ENCODE data around the gene LRRC66.

LRRC66 gene

GRCh38 chr4:52017814-52018213, 2.3 kb downstream of the LRRC66 start:
- no peak overlapping the region for H3K4me3 ChIP-seq (ENCODE audit: low read length)
- DNase-seq (ENCODE audit: low read depth, low spot score): no peak

GRCh38 chr4:52016981-52017380, 3.2 kb downstream of the LRRC66 start:
- H3K4me3 ChIP-seq (ENCODE audit: low read length): no peak overlapping the region
- no peak for DNase-seq (ENCODE audit: low read depth, low spot score)

- no peak overlapping the region for H3K4me3 ChIP-seq (ENCODE audit: low read length)
- no peak for DNase-seq (ENCODE audit: low read depth, low spot score)
Observed at GRCh38 chr4:52015366-52015765, 4.8 kb downstream of the LRRC66 start.

- no peak overlapping the region for H3K4me3 ChIP-seq (ENCODE audit: low read length)
- no peak for DNase-seq (ENCODE audit: low read depth, low spot score)
Observed at GRCh38 chr4:52014903-52015302, 5.3 kb downstream of the LRRC66 start.

- H3K4me3 ChIP-seq (ENCODE audit: low read length): no peak overlapping the region
- no peak for DNase-seq (ENCODE audit: low read depth, low spot score)
Observed at GRCh38 chr4:52012651-52013050, 7.5 kb downstream of the LRRC66 start.

- DNase-seq (ENCODE audit: low read depth, low spot score): no peak
- no peak overlapping the region for H3K4me3 ChIP-seq (ENCODE audit: low read length)
Observed at GRCh38 chr4:52010986-52011385, 9.2 kb downstream of the LRRC66 start.

GRCh38 chr4:52006887-52007286, 13.3 kb downstream of the LRRC66 start:
- H3K4me3 ChIP-seq (ENCODE audit: low read length): no peak overlapping the region
- DNase-seq (ENCODE audit: low read depth, low spot score): no peak

GRCh38 chr4:52005604-52006273, 14.4 kb downstream of the LRRC66 start:
- H3K4me3 ChIP-seq (ENCODE audit: low read length): no peak overlapping the region
- no peak for DNase-seq (ENCODE audit: low read depth, low spot score)

- H3K4me3 ChIP-seq (ENCODE audit: low read length): no peak overlapping the region
- DNase-seq (ENCODE audit: low read depth, low spot score): no peak
Observed at GRCh38 chr4:52004414-52004813, 15.7 kb downstream of the LRRC66 start.

GRCh38 chr4:52001616-52002015, 18.5 kb downstream of the LRRC66 start:
- DNase-seq (ENCODE audit: low read depth, low spot score): no peak
- no peak overlapping the region for H3K4me3 ChIP-seq (ENCODE audit: low read length)

- DNase-seq (ENCODE audit: low read depth, low spot score): no peak
- H3K4me3 ChIP-seq (ENCODE audit: low read length): no peak overlapping the region
Observed at GRCh38 chr4:51999250-51999649, 20.9 kb downstream of the LRRC66 start.

GRCh38 chr4:51998837-51999236, 21.3 kb downstream of the LRRC66 start:
- H3K4me3 ChIP-seq (ENCODE audit: low read length): no peak overlapping the region
- no peak for DNase-seq (ENCODE audit: low read depth, low spot score)

- no peak for DNase-seq (ENCODE audit: low read depth, low spot score)
- H3K4me3 ChIP-seq (ENCODE audit: low read length): no peak overlapping the region
Observed at GRCh38 chr4:51997647-51998046, 22.5 kb downstream of the LRRC66 start.

- no peak for DNase-seq (ENCODE audit: low read depth, low spot score)
- H3K4me3 ChIP-seq (ENCODE audit: low read length): no peak overlapping the region
Observed at GRCh38 chr4:51995647-51996220, 24.4 kb downstream of the LRRC66 start.

- no peak for DNase-seq (ENCODE audit: low read depth, low spot score)
- H3K4me3 ChIP-seq (ENCODE audit: low read length): no peak overlapping the region
Observed at GRCh38 chr4:51965862-51966261, 54.3 kb downstream of the LRRC66 start.

GRCh38 chr4:51963841-51964517, 56.2 kb downstream of the LRRC66 start:
- no peak overlapping the region for H3K4me3 ChIP-seq (ENCODE audit: low read length)
- DNase-seq (ENCODE audit: low read depth, low spot score): no peak

GRCh38 chr4:51960486-51960885, 59.7 kb downstream of the LRRC66 start:
- DNase-seq (ENCODE audit: low read depth, low spot score): no peak

GRCh38 chr4:51958199-51958968, 61.8 kb downstream of the LRRC66 start:
- no peak overlapping the region for H3K4me3 ChIP-seq (ENCODE audit: low read length)
- DNase-seq (ENCODE audit: low read depth, low spot score): no peak

More at GRCh38 chr4:51960486-51960885, 59.7 kb downstream of the LRRC66 start:
- H3K4me3 ChIP-seq (ENCODE audit: low read length): no peak overlapping the region

Measured in Jurkat, Clone E6-1 (cell line).